BE2C (cell line): ENCODE data around the gene MFSD11.
"Not testable (repeated sequence)": the region's sequence is repeated elsewhere in the genome, so short reads cannot be mapped to it uniquely, and the experiment has no call there.

Experiments used
- DNase-seq: peaks from one replicate; pipeline ENCODE4 v3.0.0-alpha.2; 2020
- H3K27me3 ChIP-seq: fragments of 250-450 bp; sonication (Bioruptor Pico); 2 replicates; pipeline ENCODE4 v1.5.1; 2020; ENCODE audit warnings: mild to moderate bottlenecking
- H3K36me3 ChIP-seq: fragments of 250-450 bp; sonication (Bioruptor Pico); 2 replicates; pipeline ENCODE4 v1.5.1; 2020; ENCODE audit warnings: mild to moderate bottlenecking
- H3K4me1 ChIP-seq: fragments of 250-450 bp; sonication (Bioruptor Pico); 2 replicates; pipeline ENCODE4 v1.5.1; 2020
- H3K4me3 ChIP-seq: 2 replicates; pipeline ENCODE4 v1.5.1; 2011; ENCODE audit warnings: low read depth, low read length
- H3K9me3 ChIP-seq: fragments of 250-450 bp; sonication (Bioruptor Pico); 2 replicates; pipeline ENCODE4 v1.5.1; 2020
- CTCF ChIP-seq: IDR thresholded peaks from 2 replicates; pipeline ENCODE4 v1.5.1; 2012; ENCODE audit warnings: mild to moderate bottlenecking, low read depth, low read length

Gene MFSD11

DNA sequence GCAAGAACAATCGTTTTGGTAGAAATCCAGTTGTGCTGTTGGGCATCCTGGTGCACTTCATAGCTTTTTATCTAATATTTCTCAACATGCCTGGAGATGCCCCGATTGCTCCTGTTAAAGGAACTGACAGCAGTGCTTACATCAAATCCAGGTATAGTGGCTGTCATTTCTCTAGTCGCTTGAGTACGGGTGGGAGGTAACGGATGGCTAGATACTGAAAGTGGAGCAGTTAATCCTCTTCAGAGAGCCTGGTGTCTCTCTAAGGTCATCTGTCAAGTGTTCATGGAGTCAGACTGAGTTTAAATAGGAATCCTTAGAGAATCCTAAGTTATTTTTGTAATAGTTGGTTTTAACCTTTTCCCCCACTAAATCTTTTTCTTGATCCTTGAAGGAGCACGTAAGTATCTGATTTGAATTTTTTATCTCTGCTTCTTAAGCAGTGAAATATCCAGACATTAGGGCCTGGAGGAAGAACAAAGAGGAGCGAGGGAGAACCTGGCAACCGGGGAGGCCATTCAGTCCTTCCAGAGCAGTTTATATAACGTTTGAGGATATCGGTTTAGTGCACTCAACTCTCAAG is 37.2 kb downstream of the MFSD11 start:
- TF ChIP-seq CTCF: no peak
- H3K4me3 ChIP-seq: no peak overlapping the region
- H3K4me1 ChIP-seq: peaks cover 6% of the 10 kb centered on the region; the same call in 1 of the 2 replicates
- H3K27me3 ChIP-seq: no peaks in the 10 kb centered on the region
- DNase-seq: no peak
- H3K36me3 ChIP-seq: peaks cover 26% of the 10 kb centered on the region
- H3K9me3 ChIP-seq: no peaks in the 10 kb centered on the region

- no peaks in the 10 kb centered on the region for H3K4me1 ChIP-seq
- no peaks in the 10 kb centered on the region for H3K9me3 ChIP-seq
- no peaks in the 10 kb centered on the region for H3K27me3 ChIP-seq
- no peak overlapping the region for H3K4me3 ChIP-seq
- TF ChIP-seq CTCF: peak; percentile 37
- H3K36me3 ChIP-seq: peaks cover 10% of the 10 kb centered on the region; the same call in 1 of the 2 replicates
- no peak for DNase-seq
These were observed 43.4 kb downstream of the MFSD11 start for GRCh38 chr17:76781056-76781982.

GRCh38 chr17:76783146-76783545 is 45.2 kb downstream of the MFSD11 start:
- DNase-seq: no peak
- Histone ChIP-seq H3K9me3 (no peaks in the 10 kb centered on the region), H3K4me3 (no peak overlapping the region), H3K4me1 (no peaks in the 10 kb centered on the region), H3K36me3 (peaks cover 8% of the 10 kb centered on the region; the same call in 1 of the 2 replicates), H3K27me3 (no peaks in the 10 kb centered on the region)
- no peak for TF ChIP-seq CTCF

GRCh38 chr17:76784926-76785325 is 47.0 kb downstream of the MFSD11 start:
- no peak for TF ChIP-seq CTCF
- Histone ChIP-seq H3K9me3 (no peaks in the 10 kb centered on the region), H3K4me3 (no peak overlapping the region), H3K27me3 (no peaks in the 10 kb centered on the region), H3K4me1 (peaks cover 6% of the 10 kb centered on the region), H3K36me3 (no peaks in the 10 kb centered on the region)
- DNase-seq: no peak

GRCh38 chr17:76787866-76788265 is 49.9 kb downstream of the MFSD11 start:
- peaks cover 11% of the 10 kb centered on the region for H3K4me1 ChIP-seq
- DNase-seq, H3K9me3 ChIP-seq, H3K4me3 ChIP-seq, H3K36me3 ChIP-seq, H3K27me3 ChIP-seq: not testable (repeated sequence)

- TF ChIP-seq CTCF: no peak
- peak; percentile 62 for DNase-seq
These were observed 51.4 kb downstream of the MFSD11 start for GRCh38 chr17:76789235-76789788.

More at GRCh38 chr17:76789235-76789788, 51.4 kb downstream of the MFSD11 start:
- peaks cover 14% of the 10 kb centered on the region for H3K4me1 ChIP-seq
- no peak overlapping the region for H3K4me3 ChIP-seq
- no peaks in the 10 kb centered on the region for H3K9me3 ChIP-seq
- H3K27me3 ChIP-seq: no peaks in the 10 kb centered on the region
- no peaks in the 10 kb centered on the region for H3K36me3 ChIP-seq
